VCaP (cell line): Measurements from ENCODE around the gene FAM83G.

ENCODE experiments used
- H3K27ac ChIP-seq: fragments of 450-650 bp; 2 replicates; pipeline ENCODE4 v1.5.1; 2017
- CTCF ChIP-seq: fragments of 450-650 bp; conservative IDR thresholded peaks from 2 replicates; pipeline ENCODE4 v1.5.1; 2017; ENCODE audit warnings: mild to moderate bottlenecking, moderate library complexity

FAM83G gene

GRCh38 chr17:19009970-19010369, 5.4 kb upstream of the FAM83G start:
- H3K27ac ChIP-seq: no peak overlapping the region
- TF ChIP-seq CTCF: no peak

- no peak for TF ChIP-seq CTCF
- no peak overlapping the region for H3K27ac ChIP-seq
Measured at GRCh38 chr17:19006698-19007097, 2.1 kb upstream of the FAM83G start.

- no peak overlapping the region for H3K27ac ChIP-seq
- no peak for TF ChIP-seq CTCF
Measured at GRCh38 chr17:19005789-19006430, 1.3 kb upstream of the FAM83G start.

GRCh38 chr17:19005137-19005773, 691 bp upstream of the FAM83G start:
- H3K27ac ChIP-seq: peak overlapping the region; percentile 66; the same call in 1 of the 2 replicates

GRCh38 chr17:19003543-19004420, 782 bp downstream of the FAM83G start:
- H3K27ac ChIP-seq: peak overlapping the region; percentile 66; the same call in 1 of the 2 replicates
- TF ChIP-seq CTCF: no peak

More at GRCh38 chr17:19005137-19005773, 691 bp upstream of the FAM83G start:
- TF ChIP-seq CTCF: no peak

- H3K27ac ChIP-seq: no peak overlapping the region
- no peak for TF ChIP-seq CTCF
Measured at GRCh38 chr17:19002805-19003542, 1.6 kb downstream of the FAM83G start.
